ENCODE measurements around the gene EBF3. TPM values are rescaled to one million over a fixed set of nuclear protein-coding genes. Genes with fewer than 3 reads are reported as not detected.

Gene EBF3
- total RNA-seq, 4 donors from 2014 or later = 2.5 to 4.9 (median 4.6) TPM

DNA sequence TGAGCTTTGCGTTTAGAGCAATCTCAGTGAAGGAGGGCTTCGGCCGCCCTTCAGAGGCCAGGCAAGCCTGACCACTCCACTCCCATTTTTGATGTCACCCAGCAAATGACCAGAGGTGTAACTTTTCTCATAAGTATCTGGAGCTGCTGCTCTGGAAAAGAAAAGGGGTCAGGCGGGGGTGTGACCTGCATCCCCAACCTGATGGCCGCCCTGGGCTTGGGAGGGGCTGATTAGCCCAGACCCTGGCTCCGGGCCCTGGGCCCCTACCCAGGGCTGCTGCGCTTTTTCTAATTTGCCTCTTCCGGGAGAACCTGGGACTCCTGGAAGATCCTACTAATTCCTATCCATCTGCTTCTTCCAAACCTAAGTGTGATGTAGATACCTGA is 9.6 kb upstream of the EBF3 start:
- TF ChIP-seq, protein P1, sequence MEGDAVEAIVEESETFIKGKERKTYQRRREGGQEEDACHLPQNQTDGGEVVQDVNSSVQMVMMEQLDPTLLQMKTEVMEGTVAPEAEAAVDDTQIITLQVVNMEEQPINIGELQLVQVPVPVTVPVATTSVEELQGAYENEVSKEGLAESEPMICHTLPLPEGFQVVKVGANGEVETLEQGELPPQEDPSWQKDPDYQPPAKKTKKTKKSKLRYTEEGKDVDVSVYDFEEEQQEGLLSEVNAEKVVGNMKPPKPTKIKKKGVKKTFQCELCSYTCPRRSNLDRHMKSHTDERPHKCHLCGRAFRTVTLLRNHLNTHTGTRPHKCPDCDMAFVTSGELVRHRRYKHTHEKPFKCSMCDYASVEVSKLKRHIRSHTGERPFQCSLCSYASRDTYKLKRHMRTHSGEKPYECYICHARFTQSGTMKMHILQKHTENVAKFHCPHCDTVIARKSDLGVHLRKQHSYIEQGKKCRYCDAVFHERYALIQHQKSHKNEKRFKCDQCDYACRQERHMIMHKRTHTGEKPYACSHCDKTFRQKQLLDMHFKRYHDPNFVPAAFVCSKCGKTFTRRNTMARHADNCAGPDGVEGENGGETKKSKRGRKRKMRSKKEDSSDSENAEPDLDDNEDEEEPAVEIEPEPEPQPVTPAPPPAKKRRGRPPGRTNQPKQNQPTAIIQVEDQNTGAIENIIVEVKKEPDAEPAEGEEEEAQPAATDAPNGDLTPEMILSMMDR (IDR thresholded peaks at IDR 0.05) = no peak
- no peak for TF ChIP-seq EP300 (IDR thresholded peaks at IDR 0.05)
- TF ChIP-seq POLR2AphosphoS5 (IDR thresholded peaks at IDR 0.05) = no peak
- TF ChIP-seq POLR2A (IDR thresholded peaks at IDR 0.05) = no peak
- peaks cover 100% of the 10 kb centered on the region for H3K27me3 ChIP-seq
- no peak overlapping the region for H3K4me3 ChIP-seq
- H3K9me3 ChIP-seq = no peaks in the 10 kb centered on the region
- no peaks in the 10 kb centered on the region for H3K36me3 ChIP-seq
- ATAC-seq = no peak
- no peak overlapping the region for H3K27ac ChIP-seq
- 67 to 82% methylated on average over 4 to 5 of the region's 8 CpGs for WGBS, 2 donors (ENCODE audit: low coverage in 1 of 2)
- H3K4me1 ChIP-seq = peaks cover 0 to 44% (median 17%) of the 10 kb centered on the region in 3 donors

DNA sequence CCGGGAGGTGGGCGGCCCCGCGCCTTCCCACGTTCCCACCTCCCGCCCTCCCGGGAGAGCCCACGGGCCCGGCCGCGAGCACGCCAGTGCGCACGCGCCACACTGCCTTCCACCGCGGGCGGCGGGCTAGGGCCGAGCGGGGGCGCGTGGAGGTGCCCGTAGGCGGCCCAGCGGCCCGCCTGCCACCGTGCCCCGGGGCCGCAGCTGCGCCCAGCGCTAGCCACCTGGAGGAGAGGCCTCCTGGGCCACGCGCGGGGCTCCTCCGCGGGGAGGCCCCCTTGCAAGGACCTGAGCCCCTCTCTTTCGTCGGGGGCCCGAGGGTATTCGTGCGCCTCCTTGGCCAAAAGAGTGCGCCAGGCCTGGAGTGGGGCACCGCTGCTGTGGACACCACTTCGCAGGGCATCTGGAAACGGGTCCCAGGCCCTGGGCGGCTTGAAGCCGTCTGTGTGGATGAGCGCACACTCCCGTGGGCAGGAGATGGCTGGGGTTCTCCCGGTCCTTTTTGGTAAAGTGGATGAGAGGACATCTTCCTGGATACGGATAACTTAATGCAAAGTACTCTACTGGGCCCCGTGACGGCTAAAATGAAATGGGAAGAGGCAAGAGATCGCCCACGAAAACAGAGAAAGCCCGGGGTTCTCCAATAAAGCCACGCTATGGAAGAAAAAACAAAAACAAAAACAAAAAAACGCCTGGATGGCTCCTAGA is 9.0 kb upstream of the EBF3 start:
- no peaks in the 10 kb centered on the region for H3K36me3 ChIP-seq
- H3K4me3 ChIP-seq = peak overlapping the region in 1 of 2 donors; percentile 46
- peaks cover 0 to 50% (median 19%) of the 10 kb centered on the region in 3 donors for H3K4me1 ChIP-seq
- H3K27ac ChIP-seq = no peak overlapping the region
- 38 to 69% methylated on average over 3 to 6 of the region's 59 CpGs for WGBS, 2 donors (ENCODE audit: low coverage in 1 of 2)
- H3K9me3 ChIP-seq = no peaks in the 10 kb centered on the region
- H3K27me3 ChIP-seq = peaks cover 100% of the 10 kb centered on the region
- ATAC-seq = no peak
- TF ChIP-seq POLR2A (IDR thresholded peaks at IDR 0.05) (no peak), POLR2AphosphoS5 (IDR thresholded peaks at IDR 0.05) (no peak), EP300 (IDR thresholded peaks at IDR 0.05) (no peak)
- TF ChIP-seq, protein P1 (IDR thresholded peaks at IDR 0.05) = no peak

DNA sequence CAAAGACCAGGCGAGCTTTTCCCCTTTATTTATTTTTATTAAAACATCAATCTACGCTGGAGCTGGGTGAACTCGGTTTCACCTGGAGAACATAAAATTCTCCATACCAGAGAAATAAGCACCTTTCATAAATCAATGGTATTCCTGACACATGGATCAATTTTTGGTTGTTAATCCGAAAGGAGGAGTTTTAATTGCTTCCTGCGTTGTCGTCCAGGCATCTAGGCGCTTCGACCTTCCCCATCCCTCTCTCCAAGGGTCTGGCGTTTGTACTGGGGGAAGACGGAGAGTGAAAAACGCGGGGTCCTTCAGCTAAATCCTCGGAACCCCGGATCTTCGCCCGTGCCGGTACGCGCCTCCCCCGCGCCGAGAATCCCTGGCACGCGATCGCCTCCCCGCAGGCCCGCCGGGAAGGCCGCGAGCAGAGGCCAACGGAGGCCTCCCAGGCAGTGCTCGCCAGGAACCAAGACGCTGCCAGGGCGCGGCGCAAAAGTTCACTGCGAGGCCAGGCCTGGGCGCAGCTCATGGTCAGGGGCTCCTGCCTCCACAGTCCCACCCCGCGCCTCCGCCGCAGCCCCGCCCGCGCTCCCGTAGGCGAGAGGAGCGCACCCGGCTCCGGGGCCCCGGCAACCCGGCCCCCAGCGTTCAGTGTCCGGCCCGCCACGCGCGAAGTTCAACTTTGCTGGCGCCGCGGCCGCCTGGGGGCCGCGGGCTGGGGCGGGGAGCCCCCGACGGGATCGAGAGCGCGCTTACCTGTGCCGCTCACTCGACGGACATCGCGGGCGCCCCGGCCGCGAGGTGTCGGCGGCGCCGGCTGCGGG is 8.3 kb upstream of the EBF3 start:
- H3K36me3 ChIP-seq = no peaks in the 10 kb centered on the region
- H3K4me3 ChIP-seq = peak overlapping the region in 1 of 2 donors; percentile 46
- ATAC-seq = no peak
- peaks cover 100% of the 10 kb centered on the region for H3K27me3 ChIP-seq
- TF ChIP-seq, protein P1 (IDR thresholded peaks at IDR 0.05) = no peak
- TF ChIP-seq EP300 (IDR thresholded peaks at IDR 0.05) = no peak
- no peak for TF ChIP-seq POLR2A (IDR thresholded peaks at IDR 0.05)
- no peak for TF ChIP-seq POLR2AphosphoS5 (IDR thresholded peaks at IDR 0.05)
- no peaks in the 10 kb centered on the region for H3K9me3 ChIP-seq
- 1 to 11% methylated on average over 7 to 8 of the region's 84 CpGs for WGBS, 2 donors (ENCODE audit: low coverage in 1 of 2)
- H3K4me1 ChIP-seq = peaks cover 0 to 57% (median 20%) of the 10 kb centered on the region in 3 donors
- H3K27ac ChIP-seq = no peak overlapping the region

DNA sequence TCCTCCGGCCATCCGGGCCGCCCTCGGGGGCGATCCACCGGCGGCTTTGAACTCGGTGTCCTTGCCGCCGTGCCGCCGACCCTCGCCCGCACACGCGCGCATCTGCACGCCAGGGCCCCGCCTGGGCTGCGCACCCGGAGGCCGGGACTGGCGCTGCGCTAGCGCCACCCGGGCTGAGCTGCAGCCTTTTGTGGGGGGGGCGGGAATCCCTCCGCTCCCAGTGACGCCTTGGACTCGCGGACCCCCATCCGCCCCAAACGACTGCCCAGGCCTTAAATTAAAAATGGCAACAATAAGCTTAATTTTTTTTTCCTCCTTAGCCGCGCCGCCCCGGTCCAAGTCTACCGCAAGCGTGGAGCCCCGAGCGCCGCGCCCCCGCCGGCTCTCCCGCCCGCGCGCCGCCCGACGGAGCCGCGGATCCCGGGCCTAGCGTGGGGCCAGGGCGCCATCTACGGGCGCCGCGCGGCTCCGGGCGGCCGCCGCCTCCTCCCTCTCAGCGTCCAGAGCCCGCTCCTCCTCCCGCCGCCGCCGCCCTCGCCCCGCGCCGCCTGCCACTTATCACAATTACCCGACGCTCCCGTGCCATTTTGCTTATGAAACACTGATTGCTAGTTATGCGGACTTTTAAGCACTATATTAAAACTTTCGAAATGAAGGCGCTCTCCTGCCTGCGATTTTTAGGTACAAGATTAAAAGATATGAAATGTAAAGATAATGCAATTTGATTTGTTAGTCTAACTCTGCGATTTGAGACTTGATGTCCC is 7.5 kb upstream of the EBF3 start:
- 0 to 2% methylated on average over 4 to 31 of the region's 84 CpGs for WGBS, 2 donors (ENCODE audit: low coverage in 1 of 2)
- H3K4me3 ChIP-seq = peak overlapping the region; percentile 6 to 46
- peaks cover 100% of the 10 kb centered on the region for H3K27me3 ChIP-seq
- peaks cover 0 to 64% (median 24%) of the 10 kb centered on the region in 3 donors for H3K4me1 ChIP-seq
- TF ChIP-seq, protein P1 (IDR thresholded peaks at IDR 0.05) = peak in 3 of 4 experiments; percentile 52 to 69 (median 55)
- TF ChIP-seq EP300 (IDR thresholded peaks at IDR 0.05) = no peak
- no peak for TF ChIP-seq POLR2A (IDR thresholded peaks at IDR 0.05)
- no peak overlapping the region for H3K27ac ChIP-seq
- no peaks in the 10 kb centered on the region for H3K9me3 ChIP-seq
- H3K36me3 ChIP-seq = no peaks in the 10 kb centered on the region
- peak; percentile 79 for ATAC-seq
